ENCODE data around the gene PAK1IP1.

- no peak for TF ChIP-seq GABPA (IDR thresholded peaks at IDR 0.05; ENCODE audit: low read depth)
- no peak for TF ChIP-seq MXI1 (IDR thresholded peaks at IDR 0.05; ENCODE audit: low read depth, low read length)
- TF ChIP-seq TAF1 (IDR thresholded peaks at IDR 0.05; ENCODE audit: borderline replicate concordance, low read depth, low read length) = no peak
- no peak for TF ChIP-seq EZH2phosphoT487 (IDR thresholded peaks at IDR 0.05; ENCODE audit: borderline replicate concordance, low read depth)
- no peak for TF ChIP-seq FOXM1 (IDR thresholded peaks at IDR 0.05; ENCODE audit: low read depth)
- no peak for TF ChIP-seq CTCF (IDR thresholded peaks at IDR 0.05)
- no peak for TF ChIP-seq RAD21 (IDR thresholded peaks at IDR 0.05; ENCODE audit: low read length)
Observed at GRCh38 chr6:10730254-10730653, 35.5 kb downstream of the PAK1IP1 start.
